Sigmoid colon (tissue), 4 donors: ENCODE measurements around the gene DDIT3.

Experiments used
- EP300 ChIP-seq, 4 donors: sonication (generic); formaldehyde crosslinking; IDR thresholded peaks; one replicate each; pipeline ENCODE4 v1.6.1; 2017; ENCODE audit warnings: antibody characterized with exemption in 4 of 4
- POLR2A ChIP-seq, 2 donors: fragments of 450-650 bp; IDR thresholded peaks; one replicate each; pipeline ENCODE4 v1.6.1; 2016; ENCODE audit warnings: antibody characterized with exemption in 2 of 2, mild to moderate bottlenecking in 2 of 2, moderate library complexity in 2 of 2
- TF ChIP-seq, protein P1 (sequence below), 4 experiments: fragments of 450-650 bp in 3 of 4; fragments of 200-600 bp in 1 of 4; IDR thresholded peaks; one replicate each; pipeline ENCODE4 v1.5.1; 2016 to 2019; ENCODE audit warnings: antibody characterized with exemption in 4 of 4, mild to moderate bottlenecking in 3 of 4, moderate library complexity in 2 of 4

- TF ChIP-seq, protein P1, sequence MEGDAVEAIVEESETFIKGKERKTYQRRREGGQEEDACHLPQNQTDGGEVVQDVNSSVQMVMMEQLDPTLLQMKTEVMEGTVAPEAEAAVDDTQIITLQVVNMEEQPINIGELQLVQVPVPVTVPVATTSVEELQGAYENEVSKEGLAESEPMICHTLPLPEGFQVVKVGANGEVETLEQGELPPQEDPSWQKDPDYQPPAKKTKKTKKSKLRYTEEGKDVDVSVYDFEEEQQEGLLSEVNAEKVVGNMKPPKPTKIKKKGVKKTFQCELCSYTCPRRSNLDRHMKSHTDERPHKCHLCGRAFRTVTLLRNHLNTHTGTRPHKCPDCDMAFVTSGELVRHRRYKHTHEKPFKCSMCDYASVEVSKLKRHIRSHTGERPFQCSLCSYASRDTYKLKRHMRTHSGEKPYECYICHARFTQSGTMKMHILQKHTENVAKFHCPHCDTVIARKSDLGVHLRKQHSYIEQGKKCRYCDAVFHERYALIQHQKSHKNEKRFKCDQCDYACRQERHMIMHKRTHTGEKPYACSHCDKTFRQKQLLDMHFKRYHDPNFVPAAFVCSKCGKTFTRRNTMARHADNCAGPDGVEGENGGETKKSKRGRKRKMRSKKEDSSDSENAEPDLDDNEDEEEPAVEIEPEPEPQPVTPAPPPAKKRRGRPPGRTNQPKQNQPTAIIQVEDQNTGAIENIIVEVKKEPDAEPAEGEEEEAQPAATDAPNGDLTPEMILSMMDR (IDR thresholded peaks at IDR 0.05): no peak
- TF ChIP-seq EP300 (IDR thresholded peaks at IDR 0.05) (no peak), POLR2A (IDR thresholded peaks at IDR 0.05) (no peak)
Measured at GRCh38 chr12:57541001-57541400, 20.7 kb upstream of the DDIT3 start.
